CD4-positive, alpha-beta T cell (primary cell): ENCODE measurements around the gene FOXB1. TPM values are rescaled to one million over a fixed set of nuclear protein-coding genes. Genes with fewer than 3 reads are reported as not detected.

ENCODE experiments used
- ATAC-seq: fragments of 200-7000 bp; cut with Tn5 transposase; one replicate; pipeline ENCODE4 v1.10.0; 2022; ENCODE audit warnings: mild to moderate bottlenecking; ENCODE audit not compliant: poor library complexity
- CTCF ChIA-PET: fragments of 350-600 bp; sonication (Branson Sonifier 250); formaldehyde crosslinking; loops from one replicate; lab custom pipeline; 2021; ENCODE audit warnings: antibody characterized with exemption, inconsistent platforms; lab: Charles Lee
- POLR2A ChIA-PET: fragments of 350-600 bp; sonication (Branson Sonifier 250); formaldehyde crosslinking; loops from one replicate; lab custom pipeline; 2021; ENCODE audit warnings: antibody characterized with exemption, inconsistent platforms; lab: Charles Lee
- DNase-seq, 14 experiments: peaks; one replicate each; pipeline ENCODE4 v3.0.0-alpha.2; 2013 to 2020; ENCODE audit warnings: mixed read lengths in 2 of 14
- H3K27ac ChIP-seq, 2 donors: one replicate each; pipeline versions ENCODE4 v1.5.1 to v1.7.0; 2013; ENCODE audit warnings: low read length in 2 of 2, low read depth in 1 of 2, mild to moderate bottlenecking in 1 of 2
- H3K27me3 ChIP-seq, 2 experiments: 1 replicate in 1 of 2; 2 replicates in 1 of 2; pipeline versions ENCODE4 v1.6.1 to v1.7.0; 2013; ENCODE audit warnings: low read length in 2 of 2, control low read depth in 1 of 2, mild to moderate bottlenecking in 1 of 2, moderate library complexity in 1 of 2; ENCODE audit not compliant: insufficient read depth in 2 of 2, control insufficient read depth in 1 of 2
- H3K36me3 ChIP-seq: one replicate; pipeline ENCODE4 v1.6.1; 2013; ENCODE audit warnings: low read length, control low read depth; ENCODE audit not compliant: insufficient read depth
- H3K4me1 ChIP-seq: one replicate; pipeline ENCODE4 v1.6.1; 2013; ENCODE audit warnings: low read length, control low read depth; ENCODE audit not compliant: insufficient read depth
- H3K4me3 ChIP-seq: one replicate; pipeline ENCODE4 v1.5.1; 2013; ENCODE audit warnings: mild to moderate bottlenecking, low read length, moderate library complexity
- H3K9me3 ChIP-seq, 2 experiments: 1 replicate in 1 of 2; 2 replicates in 1 of 2; pipeline versions ENCODE4 v1.6.1 to v1.7.0; 2013; ENCODE audit warnings: low read length in 2 of 2, mild to moderate bottlenecking in 2 of 2, control low read depth in 1 of 2, moderate library complexity in 1 of 2; ENCODE audit not compliant: control insufficient read depth in 1 of 2, insufficient read depth in 1 of 2
- H3K27ac Mint-ChIP-seq: one replicate; pipeline ENCODE4 v1.8.0; 2020; ENCODE audit warnings: mixed read lengths
- H3K27me3 Mint-ChIP-seq: one replicate; pipeline ENCODE4 v1.8.0; 2021; ENCODE audit warnings: mixed read lengths
- H3K36me3 Mint-ChIP-seq: one replicate; pipeline ENCODE4 v1.8.0; 2021; ENCODE audit warnings: low read depth, mixed read lengths
- H3K4me1 Mint-ChIP-seq: one replicate; pipeline ENCODE4 v1.8.0; 2021; ENCODE audit warnings: low read depth, mixed read lengths
- H3K4me3 Mint-ChIP-seq: one replicate; pipeline ENCODE4 v1.8.0; 2020; ENCODE audit warnings: mild to moderate bottlenecking, mixed read lengths
- H3K9me3 Mint-ChIP-seq: one replicate; pipeline ENCODE4 v1.8.0; 2020; ENCODE audit warnings: mixed read lengths
- CTCF ChIP-seq: fragments of 200-600 bp; IDR thresholded peaks from one replicate; pipeline ENCODE4 v1.8.0; 2022; ENCODE audit warnings: antibody characterized with exemption, mild to moderate bottlenecking
- intact Hi-C, 2 experiments: fragments of 100-400 bp; cut with DNase I in 1 of 2; cut with micrococcal nuclease in 1 of 2; formaldehyde crosslinking; loops; one replicate each; pipeline versions ENCODE4 v1.15.1 to v1.9.0; 2023 to 2025; cut with DNase I, micrococcal nuclease
- total RNA-seq, 174 experiments: library from RNA in 2 of 174; stranded (reverse) in 2 of 174; gene quantifications; one replicate each; pipeline ENCODE4 v1.2.3 and lab custom pipeline; 2021 to 2026

FOXB1 gene
- total RNA-seq, 2 experiments from 2014 or later, result 0.14 to 0.19 TPM

- ATAC-seq (no peak), DNase-seq (no peak)
- Mint-ChIP-seq H3K27ac (no peak overlapping the region), H3K4me1 (no peaks in the 10 kb centered on the region), H3K4me3 (no peak overlapping the region), H3K36me3 (no peaks in the 10 kb centered on the region), H3K9me3 (no peaks in the 10 kb centered on the region), H3K27me3 (peaks cover 7% of the 10 kb centered on the region)
- POLR2A ChIA-PET, result interaction anchor here (1.2 kb wide), 1 partner anchor 40 kb away, joined by 3 read pairs; no protein-coding TSS in a partner anchor
- intact Hi-C loops, result no loop called here
- CTCF ChIA-PET, result no interaction called here
- H3K27me3 ChIP-seq, result peaks cover 0 to 2% of the 10 kb centered on the region in 2 experiments
- no peak for TF ChIP-seq CTCF
- no peak overlapping the region for H3K4me3 ChIP-seq
- H3K4me1 ChIP-seq, result no peaks in the 10 kb centered on the region
- H3K27ac ChIP-seq, result no peak overlapping the region
- H3K36me3 ChIP-seq, result no peaks in the 10 kb centered on the region
- H3K9me3 ChIP-seq, result no peaks in the 10 kb centered on the region
These were observed 31.2 kb downstream of the FOXB1 start for GRCh38 chr15:60035344-60035743.

GRCh38 chr15:60039316-60039715, 35.2 kb downstream of the FOXB1 start:
- DNase-seq, result no peak
- Mint-ChIP-seq H3K9me3 (no peaks in the 10 kb centered on the region), H3K4me1 (peaks cover 6% of the 10 kb centered on the region), H3K27ac (no peak overlapping the region), H3K27me3 (peaks cover 10% of the 10 kb centered on the region), H3K36me3 (no peaks in the 10 kb centered on the region), H3K4me3 (no peak overlapping the region)
- POLR2A ChIA-PET, result no interaction called here
- CTCF ChIA-PET, result no interaction called here
- Histone ChIP-seq H3K27me3 (peaks cover 0 to 2% of the 10 kb centered on the region in 2 experiments), H3K9me3 (no peaks in the 10 kb centered on the region), H3K4me3 (no peak overlapping the region), H3K36me3 (no peaks in the 10 kb centered on the region), H3K27ac (no peak overlapping the region), H3K4me1 (peaks cover 5% of the 10 kb centered on the region)
- no peak for ATAC-seq
- TF ChIP-seq CTCF, result no peak
- intact Hi-C loops, result no loop called here

- no peaks in the 10 kb centered on the region for H3K9me3 ChIP-seq
- H3K27ac ChIP-seq, result no peak overlapping the region
- H3K27me3 ChIP-seq, result no peaks in the 10 kb centered on the region
- Mint-ChIP-seq H3K36me3 (no peaks in the 10 kb centered on the region), H3K27ac (no peak overlapping the region), H3K4me3 (no peak overlapping the region), H3K4me1 (peaks cover 20% of the 10 kb centered on the region), H3K27me3 (peaks cover 10% of the 10 kb centered on the region), H3K9me3 (no peaks in the 10 kb centered on the region)
- ChIA-PET POLR2A (interaction anchor here (1.3 kb wide), 1 partner anchor 46 kb away, joined by 3 read pairs; no protein-coding TSS in a partner anchor), CTCF (no interaction called here)
- intact Hi-C loops, result no loop called here
- DNase-seq, result no peak
- TF ChIP-seq CTCF, result no peak
- no peak for ATAC-seq
- peaks cover 14% of the 10 kb centered on the region for H3K4me1 ChIP-seq
- H3K4me3 ChIP-seq, result no peak overlapping the region
- no peaks in the 10 kb centered on the region for H3K36me3 ChIP-seq
These were observed 39.8 kb downstream of the FOXB1 start for GRCh38 chr15:60043744-60044435.
